GM12891 (cell line): Measurements from ENCODE around the gene ALPK3.

ENCODE experiments used
- PAX5 ChIP-seq: IDR thresholded peaks from 2 replicates; pipeline ENCODE4 v1.6.1; 2011; ENCODE audit warnings: low read length, moderate library complexity, mild to moderate bottlenecking; ENCODE audit not compliant: insufficient read depth, severe bottlenecking
- POLR2A ChIP-seq: IDR thresholded peaks from 2 replicates; pipeline ENCODE4 v1.6.1; 2011; ENCODE audit warnings: low read depth, low read length, control low read depth
- POLR2AphosphoS5 ChIP-seq: IDR thresholded peaks from 2 replicates; pipeline ENCODE4 v1.6.1; 2011; ENCODE audit warnings: low read depth, low read length, control low read depth
- TAF1 ChIP-seq: IDR thresholded peaks from 2 replicates; pipeline ENCODE4 v1.6.1; 2011; ENCODE audit warnings: low read depth, low read length, control low read depth

DNA sequence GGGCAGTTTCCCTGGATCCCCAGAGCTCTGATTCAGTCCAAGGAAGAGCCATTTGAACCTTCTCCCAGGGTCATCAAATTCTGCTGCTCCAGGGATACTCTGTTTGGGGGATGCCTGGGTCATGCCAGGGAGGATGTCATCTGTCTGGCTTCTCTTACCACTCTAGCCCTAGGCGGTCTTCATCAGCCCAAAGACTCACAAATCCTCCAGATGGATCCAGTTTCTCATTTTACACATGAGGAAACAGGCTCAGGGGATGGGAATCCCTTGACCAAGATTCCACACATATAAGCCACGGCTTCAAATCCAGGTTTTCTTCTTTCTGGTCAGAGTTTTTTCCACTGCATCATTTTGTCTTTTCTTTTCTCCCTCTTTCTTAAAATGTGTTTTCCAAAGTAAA is 104.0 kb downstream of the ALPK3 start:
- no peak for TF ChIP-seq POLR2A
- TF ChIP-seq TAF1: no peak
- no peak for TF ChIP-seq PAX5
- TF ChIP-seq POLR2AphosphoS5: no peak
